Muscle layer of duodenum (tissue), 2 donors: ENCODE data around the gene AHSG.
"Not testable (repeated sequence)": the region's sequence is repeated elsewhere in the genome, so short reads cannot be mapped to it uniquely, and the experiment has no call there.

Experiments used
- H3K27ac ChIP-seq: one replicate; pipeline ENCODE4 v1.7.0; 2013; ENCODE audit warnings: mild to moderate bottlenecking, low read length
- H3K27me3 ChIP-seq: one replicate; pipeline ENCODE4 v1.7.0; 2013; ENCODE audit warnings: low read depth, mild to moderate bottlenecking, control low read depth, low read length
- H3K36me3 ChIP-seq, 2 donors: one replicate each; pipeline ENCODE4 v1.7.0; 2013; ENCODE audit warnings: low read length in 2 of 2, control low read depth in 1 of 2, mild to moderate bottlenecking in 1 of 2; ENCODE audit not compliant: insufficient read depth in 2 of 2, control insufficient read depth in 1 of 2
- H3K4me1 ChIP-seq, 2 donors: one replicate each; pipeline ENCODE4 v1.7.0; 2013; ENCODE audit warnings: low read length in 2 of 2, mild to moderate bottlenecking in 2 of 2, control low read depth in 1 of 2, moderate library complexity in 1 of 2; ENCODE audit not compliant: insufficient read depth in 2 of 2, control insufficient read depth in 1 of 2
- H3K4me3 ChIP-seq, 2 donors: one replicate each; pipeline ENCODE4 v1.7.0; 2013; ENCODE audit warnings: low read length in 2 of 2, low read depth in 1 of 2, mild to moderate bottlenecking in 1 of 2
- H3K9me3 ChIP-seq, 2 donors: one replicate each; pipeline ENCODE4 v1.7.0; 2013; ENCODE audit warnings: low read length in 2 of 2, control low read depth in 1 of 2, mild to moderate bottlenecking in 1 of 2; ENCODE audit not compliant: control insufficient read depth in 1 of 2
- donor health status: healthy.

Gene AHSG

DNA sequence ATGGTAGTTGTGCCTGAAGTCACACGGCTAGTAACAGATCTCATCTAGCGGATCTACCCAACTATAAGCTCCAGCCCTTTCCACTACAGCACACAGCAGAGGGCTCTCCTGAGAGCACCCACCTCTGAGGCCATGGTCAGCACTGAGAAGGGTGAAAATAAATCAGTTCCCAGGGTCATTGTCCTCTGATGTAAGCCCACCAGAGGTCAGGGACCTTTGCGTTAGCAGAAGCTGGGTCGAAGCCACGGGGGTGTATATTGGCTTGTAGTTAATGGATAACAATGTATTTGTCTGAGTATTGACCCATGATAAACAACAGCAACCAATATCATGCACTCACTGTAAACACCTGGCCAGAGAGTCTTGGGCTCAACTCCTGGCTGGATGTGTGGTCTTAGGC lies 21.3 kb downstream of the AHSG start:
- not testable (repeated sequence) for H3K36me3 ChIP-seq, H3K4me3 ChIP-seq, H3K27me3 ChIP-seq, H3K4me1 ChIP-seq, H3K27ac ChIP-seq, H3K9me3 ChIP-seq

DNA sequence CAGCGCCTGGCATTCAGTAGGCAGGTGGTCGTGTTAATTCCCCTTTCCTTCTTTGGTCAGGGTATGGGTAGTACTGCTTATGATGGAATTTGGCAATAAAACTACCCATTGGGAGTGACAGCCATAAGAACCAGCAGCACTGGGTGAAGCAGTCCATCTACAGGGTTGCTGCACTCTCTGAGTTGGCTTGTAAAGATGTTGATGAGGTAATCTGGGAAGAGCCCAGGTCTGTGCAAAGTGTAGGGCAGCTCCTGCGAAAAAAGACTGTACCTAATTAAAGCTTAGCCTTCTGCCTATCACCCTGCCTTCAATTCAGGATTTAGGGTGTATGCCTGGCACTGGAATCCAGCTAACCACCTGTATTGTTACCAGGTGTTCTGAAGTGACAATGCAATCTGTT lies 22.7 kb downstream of the AHSG start:
- Histone ChIP-seq H3K4me3 (no peak overlapping the region), H3K27me3 (no peaks in the 10 kb centered on the region), H3K36me3 (no peaks in the 10 kb centered on the region), H3K27ac (no peak overlapping the region), H3K4me1 (no peaks in the 10 kb centered on the region), H3K9me3 (no peaks in the 10 kb centered on the region)

GRCh38 chr3:186636536-186636935 lies 23.7 kb downstream of the AHSG start:
- Histone ChIP-seq H3K4me3 (no peak overlapping the region), H3K27ac (no peak overlapping the region), H3K9me3 (no peaks in the 10 kb centered on the region), H3K27me3 (no peaks in the 10 kb centered on the region), H3K4me1 (no peaks in the 10 kb centered on the region), H3K36me3 (no peaks in the 10 kb centered on the region)

- Histone ChIP-seq H3K27me3 (no peaks in the 10 kb centered on the region), H3K27ac (no peak overlapping the region), H3K4me1 (no peaks in the 10 kb centered on the region), H3K4me3 (no peak overlapping the region), H3K36me3 (no peaks in the 10 kb centered on the region), H3K9me3 (no peaks in the 10 kb centered on the region)
Measured at GRCh38 chr3:186637686-186638085, 24.8 kb downstream of the AHSG start.

DNA sequence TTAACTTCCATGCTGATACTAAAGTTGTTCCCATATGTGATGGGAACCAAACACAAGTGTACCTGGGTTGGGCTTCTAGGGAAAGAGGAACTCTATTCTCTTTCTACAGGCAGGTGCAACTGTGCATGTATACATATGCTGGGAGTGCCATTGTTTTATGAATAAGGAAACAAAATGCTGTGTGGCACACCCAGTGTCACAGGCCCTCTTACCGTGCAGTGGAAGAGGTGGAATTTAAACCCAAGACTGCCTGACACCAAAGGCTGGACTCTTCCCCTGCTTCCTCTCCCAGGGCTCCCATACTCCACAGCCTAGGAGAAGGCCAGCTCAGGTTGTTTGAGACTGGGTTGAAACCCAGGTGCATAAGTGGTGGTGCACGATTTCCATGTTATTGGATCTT lies 25.4 kb downstream of the AHSG start:
- Histone ChIP-seq H3K4me1 (no peaks in the 10 kb centered on the region), H3K27me3 (no peaks in the 10 kb centered on the region), H3K27ac (no peak overlapping the region), H3K9me3 (no peaks in the 10 kb centered on the region), H3K4me3 (no peak overlapping the region), H3K36me3 (no peaks in the 10 kb centered on the region)

DNA sequence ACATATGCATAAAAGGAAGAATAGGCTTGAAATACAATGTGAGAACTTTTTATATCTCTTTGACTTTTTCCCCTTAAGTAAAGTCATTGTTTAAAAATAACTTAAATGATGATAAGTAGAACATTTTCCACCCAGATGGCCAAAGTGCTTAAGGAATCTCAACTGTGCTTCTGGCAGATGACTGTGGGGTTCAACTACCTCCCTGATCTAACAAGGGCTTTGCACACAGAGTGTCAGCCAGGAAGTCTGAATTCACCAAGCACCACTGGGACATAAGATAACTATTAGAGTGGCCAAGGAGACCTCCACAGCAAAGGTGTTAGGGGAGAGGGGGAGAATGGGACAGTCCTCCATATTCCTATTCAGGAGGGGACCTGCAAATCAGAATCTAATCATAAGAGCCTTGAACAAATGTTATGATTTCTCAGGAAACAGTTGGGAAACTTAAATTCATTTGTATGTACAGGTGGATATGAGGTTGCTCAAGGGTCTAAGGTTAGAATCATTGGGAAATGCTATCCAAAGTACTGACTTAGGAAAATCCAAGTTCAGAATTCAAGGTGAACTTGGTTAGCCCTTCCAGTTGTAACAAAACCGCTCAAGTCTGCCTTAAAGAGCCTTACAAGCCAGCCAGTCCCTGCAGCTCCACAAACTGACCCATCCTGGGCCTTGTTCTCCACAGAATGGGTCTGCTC lies 27.1 kb downstream of the AHSG start, which contains the start of gene FETUB:
FETUB (plus strand) TSS at position 622 of the 695 bp plus-strand sequence; CDS start at position 684, 62 bp downstream.
- Histone ChIP-seq H3K4me1 (no peaks in the 10 kb centered on the region), H3K27ac (no peak within 1 kb of the TSS), H3K9me3 (no peaks in the 10 kb centered on the region), H3K4me3 (no peak within 1 kb of the TSS), H3K36me3 (no peaks in the 10 kb centered on the region), H3K27me3 (no peaks in the 10 kb centered on the region)

- Histone ChIP-seq H3K36me3 (no peaks in the 10 kb centered on the region), H3K27me3 (no peaks in the 10 kb centered on the region), H3K4me1 (no peaks in the 10 kb centered on the region), H3K9me3 (no peaks in the 10 kb centered on the region), H3K4me3 (no peak overlapping the region), H3K27ac (no peak overlapping the region)
Measured at GRCh38 chr3:186640473-186640818, 27.6 kb downstream of the AHSG start.

GRCh38 chr3:186640929-186641328 lies 28.1 kb downstream of the AHSG start:
- H3K4me1 ChIP-seq, result no peaks in the 10 kb centered on the region
- no peaks in the 10 kb centered on the region for H3K27me3 ChIP-seq
- no peaks in the 10 kb centered on the region for H3K9me3 ChIP-seq
- H3K36me3 ChIP-seq, result no peaks in the 10 kb centered on the region
- no peak overlapping the region for H3K27ac ChIP-seq
- H3K4me3 ChIP-seq, result no peak overlapping the region

GRCh38 chr3:186642014-186642413 lies 29.2 kb downstream of the AHSG start:
- H3K27me3 ChIP-seq, result no peaks in the 10 kb centered on the region
- H3K4me3 ChIP-seq, result no peak overlapping the region
- H3K36me3 ChIP-seq, result no peaks in the 10 kb centered on the region
- no peaks in the 10 kb centered on the region for H3K9me3 ChIP-seq
- H3K4me1 ChIP-seq, result no peaks in the 10 kb centered on the region
- H3K27ac ChIP-seq, result no peak overlapping the region

DNA sequence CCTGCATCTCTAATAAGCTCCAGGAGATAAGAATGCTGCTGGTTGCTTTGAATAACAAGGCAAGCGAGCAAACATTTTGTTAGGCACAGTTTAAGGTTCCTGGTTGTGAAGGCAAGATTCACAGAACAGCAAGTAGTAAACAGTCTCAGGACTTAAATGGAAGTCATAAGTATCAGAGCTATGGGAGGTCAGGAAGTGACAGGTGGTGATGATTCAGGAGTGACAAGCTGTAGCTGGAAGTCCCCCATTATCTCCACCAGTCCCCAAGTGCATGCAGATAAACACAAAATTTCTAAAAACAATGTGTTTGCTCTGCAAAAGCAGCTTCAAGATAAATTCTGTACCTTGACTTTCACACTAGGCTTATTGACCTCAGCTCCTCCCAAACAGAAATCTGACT lies 30.6 kb downstream of the AHSG start:
- H3K4me1 ChIP-seq, result no peaks in the 10 kb centered on the region
- H3K36me3 ChIP-seq, result no peaks in the 10 kb centered on the region
- no peak overlapping the region for H3K4me3 ChIP-seq
- H3K27me3 ChIP-seq, result no peaks in the 10 kb centered on the region
- H3K27ac ChIP-seq, result no peak overlapping the region
- H3K9me3 ChIP-seq, result no peaks in the 10 kb centered on the region

GRCh38 chr3:186644683-186645082 lies 31.8 kb downstream of the AHSG start:
- Histone ChIP-seq H3K36me3 (no peaks in the 10 kb centered on the region), H3K27me3 (no peaks in the 10 kb centered on the region), H3K4me1 (no peaks in the 10 kb centered on the region), H3K27ac (no peak overlapping the region), H3K4me3 (no peak overlapping the region), H3K9me3 (no peaks in the 10 kb centered on the region)

- Histone ChIP-seq H3K27me3 (no peaks in the 10 kb centered on the region), H3K36me3 (no peaks in the 10 kb centered on the region), H3K4me1 (no peaks in the 10 kb centered on the region), H3K4me3 (no peak overlapping the region), H3K27ac (no peak overlapping the region), H3K9me3 (no peaks in the 10 kb centered on the region)
Measured at GRCh38 chr3:186646106-186646505, 33.2 kb downstream of the AHSG start.
